HepG2 (cell line): ENCODE results near the gene ZDHHC14. TPM values are rescaled to one million over a fixed set of nuclear protein-coding genes. Genes with fewer than 3 reads are reported as not detected.

Experiments
- ARID4A ChIP-seq: sonication (generic); formaldehyde crosslinking; IDR thresholded peaks from 2 replicates; pipeline ENCODE4 v1.5.0; 2020; ENCODE audit warnings: mild to moderate bottlenecking, missing genetic modification reagents, borderline replicate concordance
- BCL6 ChIP-seq: IDR thresholded peaks from 2 replicates; pipeline ENCODE4 v1.6.1; 2016; ENCODE audit warnings: missing genetic modification reagents, missing compliant biosample characterization
- BRF2 ChIP-seq: sonication (generic); formaldehyde crosslinking; IDR thresholded peaks from 2 replicates; pipeline ENCODE4 v1.8.1; 2022; ENCODE audit warnings: mild to moderate bottlenecking, missing genetic modification reagents
- EZH2 ChIP-seq: conservative IDR thresholded peaks from 2 replicates; pipeline ENCODE4 v1.6.1; 2012; ENCODE audit warnings: mild to moderate bottlenecking, low read depth, low read length, moderate library complexity
- FUBP1 ChIP-seq: sonication (generic); formaldehyde crosslinking; IDR thresholded peaks from 2 replicates; pipeline ENCODE4 v1.5.1; 2020; ENCODE audit warnings: missing genetic modification reagents, mild to moderate bottlenecking, borderline replicate concordance
- MIER2 ChIP-seq: IDR thresholded peaks from 2 replicates; pipeline ENCODE4 v1.6.1; 2016; ENCODE audit warnings: missing biosample characterization, missing genetic modification reagents
- NFRKB ChIP-seq: fragments of 450-650 bp; IDR thresholded peaks from 2 replicates; pipeline ENCODE4 v1.6.1; 2017
- PATZ1 ChIP-seq: sonication (generic); formaldehyde crosslinking; IDR thresholded peaks from 2 replicates; pipeline ENCODE4 v1.4.0; 2020; ENCODE audit warnings: missing genetic modification reagents
- ZBTB3 ChIP-seq: sonication (generic); formaldehyde crosslinking; IDR thresholded peaks from 2 replicates; pipeline ENCODE4 v1.4.0; 2020; ENCODE audit warnings: low read depth, mild to moderate bottlenecking, moderate library complexity, missing genetic modification reagents, borderline replicate concordance
- ZFP36L2 ChIP-seq: sonication (generic); formaldehyde crosslinking; IDR thresholded peaks from 2 replicates; pipeline ENCODE4 v1.4.0; 2020; ENCODE audit warnings: missing genetic modification reagents
- ZGPAT ChIP-seq: IDR thresholded peaks from 2 replicates; pipeline ENCODE4 v1.6.1; 2016; ENCODE audit warnings: mild to moderate bottlenecking
- ZNF207 ChIP-seq: fragments of 450-650 bp; IDR thresholded peaks from 2 replicates; pipeline ENCODE4 v1.6.1; 2016; ENCODE audit warnings: antibody characterized with exemption, borderline replicate concordance
- ZNF484 ChIP-seq: sonication (generic); formaldehyde crosslinking; IDR thresholded peaks from 2 replicates; pipeline ENCODE4 v1.5.1; 2020; ENCODE audit warnings: mild to moderate bottlenecking, low read depth, missing genetic modification reagents, borderline replicate concordance
- ZSCAN20 ChIP-seq: sonication (generic); formaldehyde crosslinking; IDR thresholded peaks from 2 replicates; pipeline ENCODE4 v1.4.0; 2020; ENCODE audit warnings: missing genetic modification reagents, mild to moderate bottlenecking, borderline replicate concordance
- polyA plus RNA-seq, 8 experiments: library from polyadenylated mRNA; depleted of rRNA in 3 of 8; stranded (reverse) in 7 of 8; unstranded in 1 of 8; fragments of >200 nt; fragmentation: Illumina TruSeq in 4 of 8; extraction: Trizol in 4 of 8; gene quantifications; 2 replicates each; pipeline versions ENCODE4 v1.2.1 to v1.2.3, GENCODE V29; 2011 to 2016; ENCODE audit warnings: low read depth in 4 of 8, missing spikeins in 1 of 8, mixed read lengths in 1 of 8; ENCODE audit not compliant: insufficient read depth in 1 of 8
- total RNA-seq, 5 experiments: library from RNA; depleted of rRNA; stranded (reverse); fragments of >200 nt; fragmentation: Illumina TruSeq; extraction: Trizol; gene quantifications; 2 replicates each; pipeline ENCODE4 v1.2.3, GENCODE V29; 2016; ENCODE audit warnings: low read depth in 1 of 5

ZDHHC14 gene
- total and polyA plus RNA-seq, 2 of the 13 experiments (the other 11 are each of a cell fraction or from before 2014, with no cell fraction given): 3.7 to 9.5 TPM

GRCh38 chr6:157380779-157381561 lies at the start of gene ZDHHC14 (continued):
- TF ChIP-seq ZGPAT (CRISPR knock-in tag) (peak; percentile 73), ZBTB3 (CRISPR knock-in tag) (no peak; the same call in 1 of the 2 replicates), ZNF484 (CRISPR knock-in tag) (no peak), ARID4A (peak; percentile 66), MIER2 (CRISPR knock-in tag) (no peak), FUBP1 (CRISPR knock-in tag) (peak; percentile 24; the same call in 1 of the 2 replicates), ZFP36L2 (CRISPR knock-in tag) (no peak), NFRKB (no peak), EZH2 (no peak), ZSCAN20 (no peak; the same call in 1 of the 2 replicates), BRF2 (CRISPR knock-in tag) (no peak), PATZ1 (CRISPR knock-in tag) (peak; percentile 36), ZNF207 (no peak), BCL6 (peak; percentile 44; the same call in 1 of the 2 replicates)
